Activated CD4-positive, alpha-beta T cell treated with anti-CD3 and anti-CD28 coated beads for 4 hours (primary cell): ENCODE results near the gene HOXA11.

ENCODE experiments used
- DNase-seq, 2 donors: peaks; one replicate each; pipeline ENCODE4 v3.0.0-alpha.2; 2020

HOXA11 gene

DNA sequence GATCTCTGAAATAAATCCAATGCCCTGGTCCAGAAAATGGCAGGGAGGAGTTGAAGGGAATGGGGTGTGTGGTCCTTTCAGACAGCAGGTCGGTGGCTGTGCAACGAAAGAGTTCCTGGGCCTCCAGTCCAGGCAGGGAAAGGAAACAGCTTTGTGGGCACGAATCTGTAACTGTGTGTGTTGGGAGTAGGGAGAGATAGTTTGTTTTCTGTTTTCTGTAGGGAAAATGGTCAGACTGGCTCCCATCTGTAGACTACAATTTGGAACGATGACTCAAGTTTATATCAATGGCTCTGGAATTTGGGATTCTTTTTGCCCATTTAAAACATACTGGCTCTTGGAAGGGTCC lies 17.1 kb downstream of the HOXA11 start:
- no peak for DNase-seq

GRCh38 chr7:27166531-27167505 lies 18.2 kb downstream of the HOXA11 start:
- no peak for DNase-seq

DNA sequence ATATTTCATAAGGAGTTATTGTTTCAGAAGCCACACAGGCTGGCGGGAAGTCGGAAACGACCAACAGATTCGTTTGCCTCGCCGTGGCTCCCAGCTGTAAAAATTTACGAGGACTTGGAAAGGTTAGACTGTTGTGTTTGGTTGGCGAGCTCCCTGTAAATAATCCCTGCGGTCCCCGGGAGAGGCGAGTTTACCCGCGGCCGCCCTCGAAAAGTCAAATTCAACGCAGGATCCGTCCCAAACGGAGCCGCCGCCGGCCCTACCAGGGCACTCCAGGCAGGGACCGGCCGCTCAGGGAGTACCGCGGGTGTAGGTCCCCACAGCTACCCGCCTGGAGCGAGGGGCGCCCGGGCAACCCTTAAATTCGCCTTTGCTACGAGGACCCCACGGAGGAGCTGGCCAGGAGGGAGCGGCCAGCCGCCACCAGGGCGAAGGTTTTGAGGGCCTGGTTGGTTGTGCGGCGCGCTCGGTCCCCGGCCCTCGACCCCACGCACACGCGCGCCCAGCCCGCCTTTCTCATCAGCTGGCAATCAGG lies 19.0 kb downstream of the HOXA11 start:
- no peak for DNase-seq

DNA sequence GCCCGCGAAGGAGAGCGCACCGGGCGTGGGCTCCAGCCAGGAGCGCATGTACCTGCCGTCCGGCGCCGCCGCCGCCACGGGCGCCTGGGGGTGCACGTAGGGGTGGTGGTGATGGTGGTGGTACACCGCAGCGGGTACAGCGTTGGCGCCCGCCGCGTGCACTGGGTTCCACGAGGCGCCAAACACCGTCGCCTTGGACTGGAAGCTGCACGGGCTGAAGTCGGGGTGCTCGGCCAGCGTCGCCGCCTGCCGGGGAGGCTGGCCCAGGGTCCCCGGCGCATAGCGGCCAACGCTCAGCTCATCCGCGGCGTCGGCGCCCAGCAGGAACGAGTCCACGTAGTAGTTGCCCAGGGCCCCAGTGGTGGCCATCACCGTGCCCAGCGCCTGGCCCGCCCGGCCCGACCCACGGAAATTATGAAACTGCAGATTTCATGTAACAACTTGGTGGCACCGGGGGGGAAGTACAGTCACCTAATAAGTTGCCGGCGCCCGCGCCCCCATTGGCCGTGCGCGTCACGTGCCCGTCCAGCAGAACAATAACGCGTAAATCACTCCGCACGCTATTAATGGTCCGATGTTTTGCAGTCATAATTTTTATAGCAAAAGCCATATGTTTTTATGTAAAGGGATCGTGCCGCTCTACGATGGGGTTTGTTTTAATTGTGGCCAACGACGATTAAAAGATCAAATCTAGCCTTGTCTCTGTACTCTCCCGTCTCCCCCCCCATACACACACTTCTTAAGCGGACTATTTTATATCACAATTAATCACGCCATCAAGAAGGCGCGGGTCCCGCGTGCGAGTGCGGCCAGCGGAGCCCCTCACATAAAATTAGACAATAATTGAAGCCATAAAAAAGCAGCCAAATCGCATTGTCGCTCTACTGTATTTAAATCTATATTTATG lies 19.7 kb downstream of the HOXA11 start, which contains the start of gene HOXA9:
HOXA9 (minus strand) TSS at position 449 of the 907 bp plus-strand sequence; CDS start at position 369, 80 bp downstream.
- no peak for DNase-seq

DNA sequence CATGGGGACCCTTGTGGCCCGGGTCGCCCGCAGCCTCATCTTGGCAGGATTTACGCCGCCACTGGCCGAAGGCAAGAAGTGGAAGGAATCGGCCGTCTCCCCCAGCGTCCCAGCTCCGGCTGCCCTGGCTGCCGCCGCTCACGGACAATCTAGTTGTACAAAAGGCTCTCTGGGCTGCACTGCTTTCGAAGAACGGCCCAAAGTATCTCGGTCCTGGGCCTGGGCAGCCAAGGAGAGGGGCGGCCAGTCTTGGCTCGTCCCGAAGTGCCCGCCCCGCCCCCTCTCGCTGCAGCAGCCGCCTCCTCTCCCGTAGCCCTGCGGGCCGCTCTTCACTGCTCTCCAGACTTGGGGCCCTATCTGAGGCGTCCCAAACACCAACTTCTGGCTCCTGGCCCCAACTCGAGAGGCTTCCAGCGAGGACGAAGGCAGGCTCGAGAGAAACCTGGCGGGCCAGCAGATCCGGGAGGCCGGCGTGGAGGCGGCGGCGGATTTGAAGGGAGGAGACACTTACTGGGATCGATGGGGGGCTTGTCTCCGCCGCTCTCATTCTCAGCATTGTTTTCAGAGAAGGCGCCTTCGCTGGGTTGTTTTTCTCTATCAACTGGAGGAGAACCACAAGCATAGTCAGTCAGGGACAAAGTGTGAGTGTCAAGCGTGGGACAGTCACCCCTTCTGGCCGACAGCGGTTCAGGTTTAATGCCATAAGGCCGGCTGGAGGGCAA lies 20.5 kb downstream of the HOXA11 start:
- DNase-seq = no peak

DNA sequence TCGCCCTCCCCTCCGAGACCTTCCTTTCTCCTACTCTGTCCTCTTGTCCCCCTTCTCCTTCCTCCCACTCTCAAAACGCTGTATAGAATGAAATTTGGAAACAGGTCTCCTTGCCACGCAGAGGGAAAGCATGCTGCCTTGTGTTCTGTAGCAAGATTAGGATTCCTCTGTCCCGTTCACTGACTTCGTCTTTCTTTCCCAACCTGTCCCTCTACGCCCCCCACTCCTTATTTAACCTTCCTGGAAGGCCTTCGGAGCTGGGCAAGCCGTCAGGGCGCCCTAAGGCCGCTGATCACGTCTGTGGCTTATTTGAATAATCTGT lies 21.0 kb downstream of the HOXA11 start:
- no peak for DNase-seq

GRCh38 chr7:27163288-27164044 lies 21.6 kb downstream of the HOXA11 start:
- DNase-seq = no peak

DNA sequence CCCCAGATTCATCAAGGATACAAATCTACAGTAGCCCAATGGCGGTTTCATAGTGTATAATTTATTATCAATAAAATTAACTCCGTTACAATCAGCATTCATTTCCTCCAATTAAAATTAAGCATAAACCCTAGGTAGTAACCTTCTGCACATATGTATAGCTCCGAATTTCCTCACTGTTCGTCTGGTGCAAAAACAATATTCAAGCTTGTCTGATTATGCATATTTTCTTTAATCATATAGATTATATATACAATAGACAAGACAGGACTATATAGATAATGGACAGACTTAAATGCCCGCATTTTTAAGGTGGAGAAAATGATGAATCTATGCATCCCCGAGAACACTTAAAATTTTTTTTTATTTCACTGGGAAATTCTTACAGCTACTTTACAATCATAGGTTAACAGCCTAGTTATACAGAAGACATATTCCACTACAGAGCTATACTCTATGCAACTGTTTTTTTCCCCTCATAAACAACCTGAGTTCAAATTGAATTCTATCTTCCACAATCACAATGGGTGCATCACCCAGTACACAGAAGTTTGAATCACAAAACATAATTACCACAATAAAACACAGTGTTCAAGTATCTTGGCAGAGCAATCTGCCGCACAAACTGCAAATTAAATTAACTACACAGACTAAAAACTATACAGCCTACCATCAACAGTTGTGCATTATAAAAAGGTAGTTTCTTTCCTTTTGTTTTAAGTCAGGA lies 22.3 kb downstream of the HOXA11 start:
- DNase-seq = no peak

- no peak for DNase-seq
These were observed 23.1 kb downstream of the HOXA11 start for GRCh38 chr7:27161721-27162560.

DNA sequence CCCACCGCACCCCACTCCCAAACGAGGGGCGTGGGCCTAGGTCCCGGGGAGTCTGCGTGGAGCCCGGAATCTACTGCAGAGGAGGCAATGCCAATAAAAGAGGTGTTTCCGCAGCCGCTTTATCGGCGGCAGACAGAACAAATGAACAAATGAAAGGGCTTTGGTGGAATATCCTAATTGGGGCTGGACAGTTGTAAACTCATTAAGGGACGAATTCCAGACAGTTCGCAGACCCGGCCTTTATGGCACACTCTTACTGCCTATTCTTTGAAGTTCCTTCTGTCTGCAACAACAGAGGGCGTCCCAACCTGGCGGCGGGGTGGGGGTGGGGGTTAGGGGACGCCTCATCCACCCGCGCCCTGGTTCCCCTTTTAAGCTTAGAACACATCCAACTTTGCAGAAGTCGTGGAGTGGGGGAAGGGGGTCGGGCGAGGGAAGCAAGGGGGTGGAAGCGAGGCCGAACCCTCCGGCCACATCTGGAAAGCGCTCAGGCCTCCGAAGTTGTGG lies 23.8 kb downstream of the HOXA11 start:
- DNase-seq = no peak

DNA sequence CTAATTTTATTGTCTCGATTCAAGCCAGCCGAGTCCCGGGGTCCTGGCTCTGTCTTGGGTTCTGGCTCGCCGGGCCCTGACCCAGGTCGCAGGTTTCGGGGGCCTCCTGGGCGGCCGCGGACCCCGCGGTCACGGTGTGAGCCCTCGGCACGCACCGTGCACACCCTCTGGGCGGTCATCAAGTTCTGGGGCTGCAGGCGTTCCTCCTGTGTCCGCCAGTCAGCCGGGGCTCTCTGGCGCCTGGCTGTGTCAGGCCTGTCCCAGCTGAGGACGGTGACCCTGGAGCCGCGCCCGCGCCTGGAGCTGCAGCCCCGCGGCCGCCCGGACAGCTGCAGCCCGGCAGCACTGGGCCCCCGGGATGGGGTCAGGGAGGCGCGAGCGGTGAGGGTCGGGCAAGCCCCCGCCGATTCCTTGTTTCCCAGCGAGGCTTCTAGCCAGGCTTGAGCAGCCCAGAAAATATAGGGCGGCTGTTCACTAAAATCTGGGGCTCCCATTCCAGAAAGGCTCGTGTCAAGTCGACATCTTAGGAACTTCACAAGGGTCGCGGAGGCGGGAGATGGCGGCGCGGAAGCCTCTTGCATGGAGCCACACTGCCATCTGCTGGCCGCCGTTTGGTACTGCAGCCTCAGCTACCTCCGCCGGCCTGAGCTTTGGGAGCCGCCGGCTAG lies 24.4 kb downstream of the HOXA11 start:
- DNase-seq = peak; percentile 85 to 88

- no peak for DNase-seq
These were observed 24.9 kb downstream of the HOXA11 start for GRCh38 chr7:27160145-27160545.

- no peak for DNase-seq
These were observed 25.5 kb downstream of the HOXA11 start for GRCh38 chr7:27159266-27160144.

GRCh38 chr7:27158436-27159265 lies 26.4 kb downstream of the HOXA11 start:
- DNase-seq = no peak

- DNase-seq = no peak
These were observed 27.2 kb downstream of the HOXA11 start for GRCh38 chr7:27157702-27158431.

DNA sequence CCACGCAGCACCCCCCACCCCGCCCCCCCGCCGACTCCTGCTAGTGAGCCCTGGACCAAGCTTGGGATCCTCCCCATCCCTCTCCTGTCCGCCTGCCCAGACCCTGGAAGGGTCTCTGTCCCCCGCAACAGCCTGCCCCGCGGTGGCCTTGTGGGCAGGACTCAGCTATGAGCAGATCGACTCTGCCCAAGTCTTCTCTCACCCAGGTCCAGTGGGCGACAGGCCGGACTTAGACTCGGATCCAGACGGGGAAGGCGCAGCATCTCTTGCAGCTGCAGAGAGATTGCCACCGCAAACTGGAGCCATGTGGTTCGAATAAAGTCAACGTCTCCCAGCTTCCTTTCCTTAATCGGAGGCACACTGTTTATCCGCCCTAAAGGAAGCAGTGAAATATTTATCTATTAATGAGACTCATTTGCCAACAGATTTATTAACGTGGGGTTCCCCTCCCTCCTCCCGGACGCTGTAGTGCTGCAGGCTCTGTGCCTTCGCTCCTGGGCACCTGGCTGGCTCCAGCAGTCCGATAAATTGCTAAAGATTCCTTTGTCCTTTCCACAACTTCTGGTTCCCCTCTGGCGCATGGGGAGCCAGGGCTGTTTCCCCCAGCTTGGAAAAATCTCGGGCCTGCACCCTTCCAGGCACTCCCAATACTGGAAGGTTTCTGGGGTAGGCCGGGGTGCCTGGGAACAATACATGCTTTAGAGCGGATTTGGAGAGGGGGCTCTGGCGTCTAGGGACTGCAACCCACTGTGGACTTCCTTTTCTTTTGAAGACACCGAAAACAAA lies 27.9 kb downstream of the HOXA11 start:
- no peak for DNase-seq
